Neural cell (in vitro differentiated cells): Measurements from ENCODE around the gene HLTF. TPM values are rescaled to one million over a fixed set of nuclear protein-coding genes. Genes with fewer than 3 reads are reported as not detected.

Source experiments
- H2AFZ ChIP-seq: fragments of 200-600, 300-800 bp; sonication (generic), shearing (Covaris generic); 2 replicates; pipeline ENCODE4 v1.6.0; 2014; ENCODE audit warnings: low read depth, mild to moderate bottlenecking, antibody characterized with exemption, low read length, moderate library complexity
- H3F3A ChIP-seq: fragments of 200-600 bp; shearing (Covaris generic); 2 replicates; pipeline ENCODE4 v1.6.1; 2016; ENCODE audit warnings: mild to moderate bottlenecking, moderate library complexity, mixed read lengths, antibody characterized with exemption, low read length; ENCODE audit not compliant: insufficient read depth, poor library complexity, severe bottlenecking
- H3K27ac ChIP-seq: fragments of 200-600, 300-800 bp; sonication (generic), shearing (Covaris generic); 2 replicates; pipeline ENCODE4 v1.5.1; 2014; ENCODE audit warnings: mild to moderate bottlenecking, low read length, moderate library complexity
- H3K27me3 ChIP-seq: fragments of 300-800, 200-600 bp; sonication (generic), shearing (Covaris generic); 2 replicates; pipeline ENCODE4 v1.6.0; 2014; ENCODE audit warnings: mild to moderate bottlenecking, low read depth, low read length, moderate library complexity; ENCODE audit not compliant: insufficient read depth
- H3K36me3 ChIP-seq: fragments of 300-800, 200-600 bp; sonication (generic), shearing (Covaris generic); 2 replicates; pipeline ENCODE4 v1.5.1; 2014; ENCODE audit warnings: mild to moderate bottlenecking, antibody characterized with exemption, low read length, moderate library complexity; ENCODE audit not compliant: insufficient read depth
- H3K4me2 ChIP-seq: fragments of 300-800, 200-600 bp; sonication (generic), shearing (Covaris generic); 2 replicates; pipeline ENCODE4 v1.6.0; 2014; ENCODE audit warnings: mild to moderate bottlenecking, low read length
- H3K4me3 ChIP-seq: fragments of 300-800, 200-600 bp; sonication (generic), shearing (Covaris generic); 2 replicates; pipeline ENCODE4 v1.5.1; 2014; ENCODE audit warnings: mild to moderate bottlenecking, low read length, moderate library complexity
- H3K79me2 ChIP-seq: fragments of 200-600 bp; shearing (Covaris generic); replicated peaks from 2 replicates; pipeline ENCODE4 v1.6.0; 2014; ENCODE audit warnings: mild to moderate bottlenecking, low read length, moderate library complexity; ENCODE audit not compliant: insufficient read depth
- H3K9ac ChIP-seq: fragments of 300-800, 200-600 bp; sonication (generic), shearing (Covaris generic); 2 replicates; pipeline ENCODE4 v1.6.1; 2016; ENCODE audit warnings: mild to moderate bottlenecking, low read length, mixed read lengths
- H3K9me2 ChIP-seq: fragments of 200-600 bp; shearing (Covaris generic); 2 replicates; pipeline ENCODE4 v1.6.1; 2016; ENCODE audit warnings: mild to moderate bottlenecking, low read length, mixed read lengths; ENCODE audit not compliant: insufficient read depth
- H3K9me3 ChIP-seq: fragments of 200-600, 300-800 bp; sonication (generic), shearing (Covaris generic); 2 replicates; pipeline ENCODE4 v1.6.1; 2016; ENCODE audit warnings: mild to moderate bottlenecking, mixed run types, low read length, moderate library complexity, mixed read lengths
- H4K20me1 ChIP-seq: fragments of 200-600 bp; shearing (Covaris generic); 2 replicates; pipeline ENCODE4 v1.6.1; 2016; ENCODE audit warnings: mild to moderate bottlenecking, mixed run types; ENCODE audit not compliant: insufficient read depth
- EP300 ChIP-seq: fragments of 450-650 bp; conservative IDR thresholded peaks from 2 replicates; pipeline ENCODE4 v1.6.1; 2014; ENCODE audit warnings: antibody characterized with exemption, mild to moderate bottlenecking, moderate library complexity; ENCODE audit not compliant: poor library complexity, severe bottlenecking
- EZH2 ChIP-seq: fragments of 200-600, 300-800 bp; shearing (Covaris generic), sonication (generic); IDR thresholded peaks from 2 replicates; pipeline ENCODE4 v1.6.1; 2014; ENCODE audit warnings: antibody characterized with exemption, low read length, borderline replicate concordance, mild to moderate bottlenecking; ENCODE audit not compliant: insufficient read depth, poor library complexity, severe bottlenecking
- MXI1 ChIP-seq: fragments of 450-650 bp; conservative IDR thresholded peaks from 2 replicates; pipeline ENCODE4 v1.6.1; 2014; ENCODE audit warnings: antibody characterized with exemption, mild to moderate bottlenecking; ENCODE audit not compliant: poor library complexity, severe bottlenecking
- POLR2AphosphoS5 ChIP-seq: IDR thresholded peaks from 2 replicates; pipeline ENCODE4 v1.6.1; 2012
- RAD21 ChIP-seq: fragments of 450-650 bp; conservative IDR thresholded peaks from 2 replicates; pipeline ENCODE4 v1.6.1; 2014; ENCODE audit warnings: antibody characterized with exemption, mild to moderate bottlenecking, moderate library complexity
- SMC3 ChIP-seq: fragments of 450-650 bp; conservative IDR thresholded peaks from 2 replicates; pipeline ENCODE4 v1.6.1; 2014; ENCODE audit warnings: antibody characterized with exemption, mild to moderate bottlenecking, moderate library complexity; ENCODE audit not compliant: poor library complexity
- TAF1 ChIP-seq: IDR thresholded peaks from 2 replicates; pipeline ENCODE4 v1.6.1; 2012; ENCODE audit warnings: low read depth
- polyA plus RNA-seq: library from polyadenylated mRNA; depleted of rRNA; stranded (reverse); fragments of >200 nt; gene quantifications from 2 replicates; pipeline ENCODE4 v1.2.3, GENCODE V29; 2014
- TF ChIP-seq, protein P1 (sequence below): IDR thresholded peaks from 2 replicates; pipeline ENCODE4 v1.6.1; 2012; ENCODE audit warnings: borderline replicate concordance
- TF ChIP-seq, protein P2 (sequence below): fragments of 450-650 bp; IDR thresholded peaks from 2 replicates; pipeline ENCODE4 v1.5.1; 2014; ENCODE audit warnings: antibody characterized with exemption, mild to moderate bottlenecking, moderate library complexity; ENCODE audit not compliant: poor library complexity, severe bottlenecking

The HLTF gene
- polyA plus RNA-seq, 1 donor from 2014 or later: 164 TPM

DNA sequence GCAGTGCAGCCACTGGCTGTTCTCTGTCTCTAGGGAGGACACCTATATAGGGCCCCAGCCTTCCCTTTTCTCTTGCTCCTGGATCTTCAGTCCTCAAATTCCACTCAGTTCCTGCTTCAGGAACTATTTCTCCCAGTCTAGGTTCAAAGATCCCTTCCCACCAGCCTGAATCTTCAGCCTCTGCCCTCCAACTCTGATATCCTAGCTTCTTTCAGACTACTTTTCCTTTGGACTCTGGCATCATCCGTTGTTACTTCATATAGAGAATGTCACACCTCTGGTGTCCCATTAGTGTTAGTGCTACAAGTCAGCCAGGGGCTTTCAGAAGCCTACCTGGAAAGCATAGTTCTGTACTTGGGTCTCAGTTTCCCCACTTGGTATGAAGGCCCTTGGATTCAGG, 33.1 kb upstream of the HLTF start:
- no peak overlapping the region for H3K4me2 ChIP-seq
- no peaks in the 10 kb centered on the region for H3K79me2 ChIP-seq
- H3K9ac ChIP-seq: no peak overlapping the region
- H3K27me3 ChIP-seq: no peaks in the 10 kb centered on the region
- no peak for TF ChIP-seq POLR2AphosphoS5
- TF ChIP-seq, protein P1, sequence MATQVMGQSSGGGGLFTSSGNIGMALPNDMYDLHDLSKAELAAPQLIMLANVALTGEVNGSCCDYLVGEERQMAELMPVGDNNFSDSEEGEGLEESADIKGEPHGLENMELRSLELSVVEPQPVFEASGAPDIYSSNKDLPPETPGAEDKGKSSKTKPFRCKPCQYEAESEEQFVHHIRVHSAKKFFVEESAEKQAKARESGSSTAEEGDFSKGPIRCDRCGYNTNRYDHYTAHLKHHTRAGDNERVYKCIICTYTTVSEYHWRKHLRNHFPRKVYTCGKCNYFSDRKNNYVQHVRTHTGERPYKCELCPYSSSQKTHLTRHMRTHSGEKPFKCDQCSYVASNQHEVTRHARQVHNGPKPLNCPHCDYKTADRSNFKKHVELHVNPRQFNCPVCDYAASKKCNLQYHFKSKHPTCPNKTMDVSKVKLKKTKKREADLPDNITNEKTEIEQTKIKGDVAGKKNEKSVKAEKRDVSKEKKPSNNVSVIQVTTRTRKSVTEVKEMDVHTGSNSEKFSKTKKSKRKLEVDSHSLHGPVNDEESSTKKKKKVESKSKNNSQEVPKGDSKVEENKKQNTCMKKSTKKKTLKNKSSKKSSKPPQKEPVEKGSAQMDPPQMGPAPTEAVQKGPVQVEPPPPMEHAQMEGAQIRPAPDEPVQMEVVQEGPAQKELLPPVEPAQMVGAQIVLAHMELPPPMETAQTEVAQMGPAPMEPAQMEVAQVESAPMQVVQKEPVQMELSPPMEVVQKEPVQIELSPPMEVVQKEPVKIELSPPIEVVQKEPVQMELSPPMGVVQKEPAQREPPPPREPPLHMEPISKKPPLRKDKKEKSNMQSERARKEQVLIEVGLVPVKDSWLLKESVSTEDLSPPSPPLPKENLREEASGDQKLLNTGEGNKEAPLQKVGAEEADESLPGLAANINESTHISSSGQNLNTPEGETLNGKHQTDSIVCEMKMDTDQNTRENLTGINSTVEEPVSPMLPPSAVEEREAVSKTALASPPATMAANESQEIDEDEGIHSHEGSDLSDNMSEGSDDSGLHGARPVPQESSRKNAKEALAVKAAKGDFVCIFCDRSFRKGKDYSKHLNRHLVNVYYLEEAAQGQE: no peak
- TF ChIP-seq, protein P2, sequence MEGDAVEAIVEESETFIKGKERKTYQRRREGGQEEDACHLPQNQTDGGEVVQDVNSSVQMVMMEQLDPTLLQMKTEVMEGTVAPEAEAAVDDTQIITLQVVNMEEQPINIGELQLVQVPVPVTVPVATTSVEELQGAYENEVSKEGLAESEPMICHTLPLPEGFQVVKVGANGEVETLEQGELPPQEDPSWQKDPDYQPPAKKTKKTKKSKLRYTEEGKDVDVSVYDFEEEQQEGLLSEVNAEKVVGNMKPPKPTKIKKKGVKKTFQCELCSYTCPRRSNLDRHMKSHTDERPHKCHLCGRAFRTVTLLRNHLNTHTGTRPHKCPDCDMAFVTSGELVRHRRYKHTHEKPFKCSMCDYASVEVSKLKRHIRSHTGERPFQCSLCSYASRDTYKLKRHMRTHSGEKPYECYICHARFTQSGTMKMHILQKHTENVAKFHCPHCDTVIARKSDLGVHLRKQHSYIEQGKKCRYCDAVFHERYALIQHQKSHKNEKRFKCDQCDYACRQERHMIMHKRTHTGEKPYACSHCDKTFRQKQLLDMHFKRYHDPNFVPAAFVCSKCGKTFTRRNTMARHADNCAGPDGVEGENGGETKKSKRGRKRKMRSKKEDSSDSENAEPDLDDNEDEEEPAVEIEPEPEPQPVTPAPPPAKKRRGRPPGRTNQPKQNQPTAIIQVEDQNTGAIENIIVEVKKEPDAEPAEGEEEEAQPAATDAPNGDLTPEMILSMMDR: no peak
- no peak overlapping the region for H2AFZ ChIP-seq
- H3K4me3 ChIP-seq: no peak overlapping the region
- no peaks in the 10 kb centered on the region for H3K9me3 ChIP-seq
- H3K9me2 ChIP-seq: no peaks in the 10 kb centered on the region
- H3F3A ChIP-seq: no peaks in the 10 kb centered on the region
- H3K27ac ChIP-seq: no peak overlapping the region
- H4K20me1 ChIP-seq: no peaks in the 10 kb centered on the region
- H3K36me3 ChIP-seq: no peaks in the 10 kb centered on the region

DNA sequence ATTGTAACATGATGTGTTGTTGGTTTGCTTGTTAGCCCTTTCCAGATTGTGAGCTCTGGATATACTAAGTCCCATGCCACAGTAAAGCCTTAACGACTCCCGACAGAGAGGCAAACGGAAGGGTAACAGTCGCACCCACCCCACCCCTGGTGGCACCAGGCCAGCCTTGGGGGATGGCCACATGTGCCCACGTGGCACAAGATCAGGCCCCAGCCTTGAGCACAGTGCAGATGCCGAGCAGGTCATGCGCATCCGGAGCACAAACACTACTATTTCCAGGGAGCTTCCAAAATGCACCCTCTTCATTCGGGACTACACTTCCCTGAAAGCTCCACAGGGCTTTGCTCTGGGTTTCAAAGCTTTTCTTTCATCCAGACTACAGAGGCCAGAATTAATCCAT, 32.4 kb upstream of the HLTF start:
- H3K79me2 ChIP-seq: no peaks in the 10 kb centered on the region
- H3F3A ChIP-seq: no peaks in the 10 kb centered on the region
- H3K36me3 ChIP-seq: no peaks in the 10 kb centered on the region
- H3K9me3 ChIP-seq: no peaks in the 10 kb centered on the region
- H3K27me3 ChIP-seq: no peaks in the 10 kb centered on the region
- H3K9me2 ChIP-seq: no peaks in the 10 kb centered on the region
- H3K27ac ChIP-seq: no peak overlapping the region
- no peaks in the 10 kb centered on the region for H4K20me1 ChIP-seq
- no peak for TF ChIP-seq MXI1
- no peak for TF ChIP-seq RAD21
- TF ChIP-seq POLR2AphosphoS5: no peak
- TF ChIP-seq, protein P2: no peak
- TF ChIP-seq TAF1: no peak
- TF ChIP-seq, protein P1: no peak
- no peak for TF ChIP-seq EP300
- no peak for TF ChIP-seq SMC3
- TF ChIP-seq EZH2: no peak
- no peak overlapping the region for H3K4me3 ChIP-seq
- no peak overlapping the region for H3K9ac ChIP-seq
- H3K4me2 ChIP-seq: no peak overlapping the region
- no peak overlapping the region for H2AFZ ChIP-seq
